GM18867 (cell line): ENCODE data around the gene ZNF775.

Source experiments
- ATAC-seq: cut with Tn5 transposase; IDR thresholded peaks from one replicate; pipeline ENCODE4 v1.9.1; 2021; ENCODE audit warnings: mild to moderate bottlenecking, moderate library complexity; ENCODE audit not compliant: unreplicated experiment

ZNF775 gene

DNA sequence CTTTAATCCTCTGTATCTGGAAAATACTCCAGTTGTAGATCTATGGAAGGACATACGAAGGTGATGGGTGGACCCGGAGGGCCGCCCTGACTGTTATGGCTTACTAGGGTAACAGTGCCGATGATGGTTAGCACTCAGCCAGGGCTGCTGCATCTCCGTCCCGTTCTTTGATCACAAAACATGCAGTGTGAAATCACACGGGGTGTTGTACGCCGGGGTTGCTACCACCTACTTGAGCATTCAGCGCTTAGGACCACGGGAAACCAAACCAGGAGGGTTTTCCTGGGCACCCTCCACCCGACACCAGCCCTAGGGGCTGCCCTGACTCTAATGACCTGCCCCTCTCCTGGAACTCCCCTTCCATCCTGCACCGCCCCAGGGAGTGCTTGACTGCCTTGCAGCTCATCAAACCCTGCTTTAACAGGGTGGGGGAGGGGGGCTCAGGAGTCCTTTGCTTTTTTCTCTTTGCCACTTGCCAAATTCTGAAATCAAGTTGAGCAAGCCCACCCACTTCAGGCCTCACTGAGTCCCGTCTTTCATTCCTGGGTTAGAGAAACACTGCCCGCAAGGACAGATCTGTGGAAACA lies 20.4 kb downstream of the ZNF775 start:
- ATAC-seq = no peak

GRCh38 chr7:150400008-150400787 lies 21.1 kb downstream of the ZNF775 start:
- ATAC-seq = no peak

- no peak for ATAC-seq
Measured at GRCh38 chr7:150400788-150401423, 21.8 kb downstream of the ZNF775 start.

GRCh38 chr7:150401424-150401790 lies 22.3 kb downstream of the ZNF775 start:
- ATAC-seq = no peak

DNA sequence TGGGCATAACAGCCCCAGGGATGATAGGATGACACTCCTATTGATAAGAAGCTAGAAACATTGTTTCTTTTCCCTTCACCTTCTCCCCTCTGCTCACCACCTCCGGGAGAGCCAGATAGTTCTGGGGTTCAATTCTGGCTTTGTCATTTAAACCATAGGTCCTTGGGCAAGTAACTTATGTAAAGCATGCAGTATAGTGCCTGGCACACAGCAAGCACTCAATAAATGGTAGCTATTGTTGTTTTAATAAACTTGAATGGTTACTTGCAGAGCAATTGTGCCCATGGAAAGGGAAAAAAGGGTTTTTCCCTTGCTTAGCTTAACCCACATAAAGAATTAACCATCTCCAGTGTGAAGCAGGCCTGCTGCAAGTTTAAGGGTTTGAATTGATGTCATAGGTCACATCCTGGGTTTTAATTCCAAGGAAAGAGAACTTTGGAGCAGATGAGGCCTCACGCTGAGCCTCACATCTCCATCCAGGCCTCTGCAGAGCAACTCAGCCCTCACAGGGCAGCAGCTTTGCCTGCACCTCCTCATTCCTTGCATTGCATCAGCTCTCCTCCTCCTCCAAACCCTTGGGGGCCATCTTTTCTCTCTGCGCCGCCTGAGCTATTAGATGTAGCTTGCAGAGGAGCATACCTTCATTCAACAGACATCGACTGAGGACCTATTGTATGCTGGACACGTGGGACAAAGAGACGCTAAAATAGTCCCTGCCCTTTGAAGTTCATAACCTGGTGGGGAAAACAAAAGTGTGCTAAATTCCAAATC lies 22.9 kb downstream of the ZNF775 start:
- no peak for ATAC-seq

DNA sequence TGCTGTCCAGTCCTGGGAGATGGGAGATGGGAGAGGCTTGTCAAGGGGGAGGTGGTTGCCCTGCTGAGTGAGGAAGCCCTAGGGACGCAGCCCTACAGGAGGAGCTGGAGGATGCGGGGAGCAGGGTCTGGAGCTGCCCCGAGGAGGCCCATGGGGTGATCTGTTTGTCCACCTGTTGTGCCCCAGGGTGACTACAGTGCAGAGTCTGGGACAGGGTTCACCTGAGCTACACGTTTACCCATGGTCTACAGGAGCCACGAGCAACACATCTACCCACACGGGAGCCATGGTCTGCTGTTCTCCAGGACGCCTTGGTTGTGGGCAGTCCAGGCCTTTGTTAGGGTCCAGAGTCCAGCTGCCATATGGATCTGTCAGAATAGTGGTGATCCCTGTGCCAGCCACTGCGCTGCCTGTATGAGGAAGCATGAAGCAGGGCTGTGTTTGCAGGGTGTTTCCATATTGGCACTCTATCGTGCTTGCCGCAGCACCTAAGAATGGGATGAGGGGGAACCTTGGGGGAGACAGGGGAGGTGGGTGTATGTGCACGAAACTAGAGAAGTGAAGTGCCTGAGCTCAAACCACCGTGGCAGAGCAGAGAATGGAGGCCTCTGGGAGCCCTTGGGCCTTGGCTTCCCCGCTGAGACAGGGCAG lies 23.7 kb downstream of the ZNF775 start:
- no peak for ATAC-seq

- no peak for ATAC-seq
Measured at GRCh38 chr7:150403376-150404171, 24.4 kb downstream of the ZNF775 start.

GRCh38 chr7:150404172-150404804 lies 25.2 kb downstream of the ZNF775 start:
- no peak for ATAC-seq

- peak; percentile 50 for ATAC-seq
Measured at GRCh38 chr7:150404805-150405583, 25.9 kb downstream of the ZNF775 start.

DNA sequence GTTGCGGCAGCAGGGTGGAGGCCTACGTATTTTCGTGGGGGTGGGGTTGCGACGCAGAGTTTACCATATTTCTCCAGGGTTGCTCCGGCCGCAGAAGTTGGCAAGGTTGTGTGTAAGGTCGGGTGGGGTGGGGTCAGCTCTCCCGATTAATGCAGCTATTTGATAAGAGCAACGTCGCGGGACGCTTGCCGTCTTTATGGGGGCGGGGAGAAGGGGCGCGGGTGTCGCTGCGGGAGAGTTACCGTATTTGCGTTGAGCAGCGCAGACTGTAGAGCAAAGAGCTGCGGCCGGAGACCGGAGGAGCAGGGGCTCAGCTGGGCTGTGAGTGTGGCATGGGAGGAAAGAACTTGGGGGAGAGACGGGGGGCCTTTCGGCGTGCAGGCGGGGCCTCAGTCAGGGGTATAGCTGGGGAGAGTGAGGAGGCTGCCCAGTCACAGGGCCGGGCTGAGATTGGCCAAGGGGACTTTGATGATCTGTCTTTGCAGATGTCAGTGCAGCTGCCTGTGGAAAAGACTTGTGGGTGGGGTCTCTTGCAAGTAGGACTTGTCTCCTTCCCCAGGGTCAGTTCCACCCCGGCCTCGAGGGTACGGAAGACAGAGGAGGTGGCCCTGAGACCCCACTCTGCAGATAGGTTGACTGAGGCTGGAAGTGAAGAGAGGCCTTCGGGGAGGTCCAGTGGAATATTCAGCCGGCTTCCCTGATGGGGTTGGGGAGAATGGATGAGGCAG lies 26.6 kb downstream of the ZNF775 start:
- no peak for ATAC-seq

GRCh38 chr7:150406312-150406566 lies 27.1 kb downstream of the ZNF775 start:
- no peak for ATAC-seq

GRCh38 chr7:150406567-150407421 lies 27.7 kb downstream of the ZNF775 start:
- ATAC-seq = peak; percentile 47

DNA sequence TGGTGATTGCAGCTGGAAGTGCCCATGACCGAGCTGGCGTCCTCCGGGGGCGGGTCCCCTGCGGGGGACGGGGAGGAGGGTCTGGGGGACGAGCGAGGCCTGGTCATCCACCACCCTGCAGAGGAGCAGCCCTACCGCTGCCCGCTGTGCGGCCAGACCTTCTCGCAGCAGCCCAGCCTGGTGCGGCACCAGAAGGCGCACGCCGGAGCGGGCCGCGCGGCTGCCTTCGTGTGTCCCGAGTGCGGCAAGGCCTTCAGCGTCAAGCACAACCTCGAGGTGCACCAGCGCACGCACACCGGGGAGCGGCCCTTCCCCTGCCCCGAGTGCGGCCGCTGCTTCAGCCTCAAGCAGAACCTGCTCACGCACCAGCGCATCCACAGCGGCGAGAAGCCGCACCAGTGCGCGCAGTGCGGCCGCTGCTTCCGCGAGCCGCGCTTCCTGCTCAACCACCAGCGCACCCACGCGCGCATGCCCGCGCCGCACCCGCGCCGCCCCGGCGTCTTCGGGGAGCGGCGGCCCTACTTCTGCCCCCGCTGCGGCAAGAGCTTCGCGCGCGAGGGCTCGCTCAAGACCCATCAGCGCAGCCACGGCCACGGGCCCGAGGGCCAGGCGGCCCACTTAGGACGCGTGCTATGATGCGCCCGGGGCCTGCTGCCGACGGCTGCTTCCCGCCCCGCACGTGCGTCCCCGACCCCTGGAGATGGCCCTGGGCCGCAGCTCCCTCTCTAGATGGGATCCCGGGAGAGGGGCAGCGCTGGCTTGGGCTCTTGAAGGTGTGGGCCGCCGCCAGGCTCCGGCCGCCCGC lies 28.7 kb downstream of the ZNF775 start:
- no peak for ATAC-seq

- peak; percentile 26 for ATAC-seq
Measured at GRCh38 chr7:150408393-150409299, 29.5 kb downstream of the ZNF775 start.

DNA sequence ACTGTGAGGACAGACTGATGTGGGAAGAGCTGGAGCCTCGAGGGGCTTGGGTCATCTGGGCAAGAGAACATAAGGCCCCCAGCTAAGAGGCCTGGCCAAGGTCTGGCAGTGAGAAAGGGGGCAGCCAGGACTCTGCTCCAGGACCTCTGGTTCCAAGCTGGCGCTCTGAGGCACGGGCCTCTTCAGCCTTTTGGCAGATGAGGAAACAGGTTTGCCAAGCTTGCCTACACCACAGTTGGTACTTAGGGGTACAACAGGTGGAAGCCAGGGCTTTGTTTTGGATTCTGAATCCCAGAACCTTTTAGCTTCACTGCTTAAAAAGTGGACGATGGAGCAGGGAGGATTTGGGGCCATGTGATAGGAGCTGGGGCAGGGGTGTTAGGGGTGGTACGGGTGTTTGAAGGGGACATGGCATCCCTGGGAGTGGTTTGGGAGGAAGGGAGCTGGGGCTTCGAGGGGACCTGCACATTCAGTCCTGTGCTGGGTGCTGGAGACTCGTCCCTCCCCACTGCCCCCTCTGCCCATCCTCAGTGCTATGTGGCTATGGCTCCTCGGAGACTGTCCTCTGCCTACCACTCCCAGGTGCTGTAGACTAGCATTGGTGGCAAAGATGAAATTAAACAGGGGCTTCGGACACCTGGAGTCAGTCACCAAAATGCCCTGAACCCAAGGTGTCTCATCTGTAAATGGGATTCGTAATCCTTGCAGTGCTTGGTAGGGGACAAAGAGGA lies 30.3 kb downstream of the ZNF775 start:
- ATAC-seq = no peak
